ENCODE results near the gene ELOVL4.

ELOVL4 gene

GRCh38 chr6:79981652-79982051, 34.3 kb upstream of the ELOVL4 start:
- TF ChIP-seq, protein P1, sequence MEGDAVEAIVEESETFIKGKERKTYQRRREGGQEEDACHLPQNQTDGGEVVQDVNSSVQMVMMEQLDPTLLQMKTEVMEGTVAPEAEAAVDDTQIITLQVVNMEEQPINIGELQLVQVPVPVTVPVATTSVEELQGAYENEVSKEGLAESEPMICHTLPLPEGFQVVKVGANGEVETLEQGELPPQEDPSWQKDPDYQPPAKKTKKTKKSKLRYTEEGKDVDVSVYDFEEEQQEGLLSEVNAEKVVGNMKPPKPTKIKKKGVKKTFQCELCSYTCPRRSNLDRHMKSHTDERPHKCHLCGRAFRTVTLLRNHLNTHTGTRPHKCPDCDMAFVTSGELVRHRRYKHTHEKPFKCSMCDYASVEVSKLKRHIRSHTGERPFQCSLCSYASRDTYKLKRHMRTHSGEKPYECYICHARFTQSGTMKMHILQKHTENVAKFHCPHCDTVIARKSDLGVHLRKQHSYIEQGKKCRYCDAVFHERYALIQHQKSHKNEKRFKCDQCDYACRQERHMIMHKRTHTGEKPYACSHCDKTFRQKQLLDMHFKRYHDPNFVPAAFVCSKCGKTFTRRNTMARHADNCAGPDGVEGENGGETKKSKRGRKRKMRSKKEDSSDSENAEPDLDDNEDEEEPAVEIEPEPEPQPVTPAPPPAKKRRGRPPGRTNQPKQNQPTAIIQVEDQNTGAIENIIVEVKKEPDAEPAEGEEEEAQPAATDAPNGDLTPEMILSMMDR (IDR thresholded peaks at IDR 0.05; ENCODE audit: insufficient read depth, low read depth, low read length, missing control alignments) = no peak
- no peak overlapping the region for H3K4me3 ChIP-seq (ENCODE audit: low read depth, low read length)
- DNase-seq (ENCODE audit: low read depth) = no peak

DNA sequence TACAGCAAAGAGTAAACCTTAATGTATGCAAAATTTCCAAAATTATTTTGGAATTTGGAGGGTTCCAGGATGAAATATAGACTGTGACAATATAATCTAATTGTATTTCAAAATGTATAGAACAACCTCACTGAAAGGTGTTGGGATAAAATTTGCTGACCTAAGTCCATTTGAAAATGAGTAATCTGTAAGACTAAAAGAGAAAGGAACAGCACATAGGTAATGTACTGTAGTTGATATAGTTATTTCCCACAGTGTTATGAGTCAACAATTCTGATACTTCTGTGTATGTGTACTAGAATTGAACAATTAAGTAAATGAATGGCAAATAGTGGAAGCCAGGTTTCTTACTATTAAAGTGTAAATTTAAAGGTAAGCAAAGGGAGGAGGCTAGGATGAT, 23.8 kb upstream of the ELOVL4 start:
- H3K4me3 ChIP-seq (ENCODE audit: low read depth, low read length) = no peak overlapping the region
- no peak for DNase-seq (ENCODE audit: low read depth)
- TF ChIP-seq, protein P1 (IDR thresholded peaks at IDR 0.05; ENCODE audit: insufficient read depth, low read depth, low read length, missing control alignments) = no peak

DNA sequence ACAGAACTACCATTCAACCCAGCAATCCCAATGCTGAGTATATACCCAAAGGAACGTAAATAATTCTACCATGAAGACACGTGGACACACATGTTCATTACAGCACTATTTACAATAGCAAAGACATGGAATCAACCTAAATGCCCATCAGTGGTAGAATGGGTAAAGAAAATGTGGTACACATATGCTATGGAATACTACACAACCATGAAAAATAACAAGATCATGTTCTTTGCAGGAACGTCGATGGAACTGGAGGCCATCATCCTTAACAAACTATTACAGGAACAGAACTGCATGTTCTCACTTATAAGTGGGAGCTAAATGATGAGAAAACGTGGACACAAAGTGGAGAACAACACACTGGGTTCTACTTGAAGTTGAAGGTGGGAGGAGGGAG, 22.4 kb upstream of the ELOVL4 start:
- no peak for DNase-seq (ENCODE audit: low read depth)
- H3K4me3 ChIP-seq (ENCODE audit: low read depth, low read length) = no peak overlapping the region
- TF ChIP-seq, protein P1 (IDR thresholded peaks at IDR 0.05; ENCODE audit: insufficient read depth, low read depth, low read length, missing control alignments) = no peak

- no peak for DNase-seq (ENCODE audit: low read depth)
- TF ChIP-seq, protein P1 (IDR thresholded peaks at IDR 0.05; ENCODE audit: insufficient read depth, low read depth, low read length, missing control alignments) = no peak
- H3K4me3 ChIP-seq (ENCODE audit: low read depth, low read length) = no peak overlapping the region
These were observed 19.8 kb upstream of the ELOVL4 start for GRCh38 chr6:79967178-79967577.

DNA sequence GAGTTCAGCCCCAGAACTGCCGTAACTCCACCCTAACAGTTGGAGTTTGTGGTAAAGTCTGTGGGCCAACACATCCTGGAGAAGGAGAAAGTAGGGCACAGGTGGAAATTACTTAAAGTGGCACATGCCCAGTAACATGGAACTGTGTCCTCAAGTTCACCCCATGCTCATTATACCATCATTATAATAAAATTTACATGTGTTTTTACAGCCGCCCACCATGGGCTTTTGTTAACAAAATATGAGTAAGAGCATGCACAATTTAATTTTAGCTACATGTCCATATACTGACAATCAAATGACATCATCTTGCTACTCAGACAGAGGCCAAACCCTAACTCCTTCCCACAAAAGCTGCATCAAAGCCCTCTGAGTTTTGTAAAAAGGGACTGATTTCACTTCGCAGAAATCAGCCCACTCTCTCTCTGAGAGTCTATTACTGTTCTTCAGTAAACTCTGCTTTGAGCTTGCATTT, 17.3 kb upstream of the ELOVL4 start:
- H3K4me3 ChIP-seq (ENCODE audit: low read depth, low read length) = no peak overlapping the region
- TF ChIP-seq, protein P1 (IDR thresholded peaks at IDR 0.05; ENCODE audit: insufficient read depth, low read depth, low read length, missing control alignments) = no peak
- DNase-seq (ENCODE audit: low read depth) = no peak

- DNase-seq (ENCODE audit: low read depth) = no peak
- no peak overlapping the region for H3K4me3 ChIP-seq (ENCODE audit: low read depth, low read length)
- TF ChIP-seq, protein P1 (IDR thresholded peaks at IDR 0.05; ENCODE audit: insufficient read depth, low read depth, low read length, missing control alignments) = no peak
These were observed 7.5 kb upstream of the ELOVL4 start for GRCh38 chr6:79954849-79955248.

GRCh38 chr6:79949233-79949632, 1.9 kb upstream of the ELOVL4 start:
- H3K4me3 ChIP-seq (ENCODE audit: low read depth, low read length) = no peak overlapping the region
- TF ChIP-seq, protein P1 (IDR thresholded peaks at IDR 0.05; ENCODE audit: insufficient read depth, low read depth, low read length, missing control alignments) = peak; percentile 68
- peak; percentile 91 for DNase-seq (ENCODE audit: low read depth)
